SH-SY5Y (cell line): Measurements from ENCODE around the gene TMEM139.

Source experiments
- GATA2 ChIP-seq: IDR thresholded peaks from 2 replicates; pipeline ENCODE4 v1.6.1; 2011; ENCODE audit warnings: mild to moderate bottlenecking, low read depth, low read length
- GATA3 ChIP-seq: IDR thresholded peaks from 2 replicates; pipeline ENCODE4 v1.6.1; 2011; ENCODE audit warnings: low read depth, mild to moderate bottlenecking, low read length, moderate library complexity

DNA sequence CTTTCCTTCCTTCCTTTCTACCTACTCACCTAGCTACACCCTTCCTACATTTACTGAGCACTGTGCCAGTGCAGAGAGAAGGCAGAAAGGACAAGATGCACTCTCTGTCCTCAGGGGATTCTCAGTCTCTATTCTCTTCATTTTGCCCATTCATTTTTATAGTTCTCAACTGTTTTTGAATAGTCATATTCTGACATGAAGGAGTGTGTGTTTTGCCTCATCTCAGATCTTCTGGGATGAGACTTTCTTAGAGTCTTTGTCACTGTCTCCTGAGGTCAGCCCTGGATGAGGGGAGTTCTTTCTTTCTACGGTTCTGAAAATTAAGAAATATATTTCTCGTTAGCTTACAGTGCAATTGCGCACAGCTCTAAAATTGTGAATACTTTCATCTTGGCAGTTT, 52.5 kb downstream of the TMEM139 start:
- TF ChIP-seq GATA2: no peak
- TF ChIP-seq GATA3: no peak
